HEK293 (cell line): Measurements from ENCODE around the gene PCDH1.
A peak's percentile ranks its signal among the peaks of the same experiment; 100 is the strongest.

Experiments
- CTCF ChIA-PET: fragments of 350-600 bp; formaldehyde crosslinking; extraction: SDS; loops from one replicate; lab custom pipeline; 2021; ENCODE audit warnings: antibody characterized with exemption; lab: Yijun Ruan, JAX
- POLR2A ChIA-PET: fragments of 300-600 bp; formaldehyde crosslinking; extraction: SDS; loops from one replicate; lab custom pipeline; 2020; ENCODE audit warnings: antibody characterized with exemption, inconsistent platforms; lab: Yijun Ruan, JAX
- H3K27ac ChIP-seq: fragments of 200-500 bp; sonication (Bioruptor generic); 2 replicates; pipeline ENCODE4 v1.5.1; 2014; ENCODE audit warnings: low read depth, low read length, control low read depth, inconsistent platforms; ENCODE audit errors: extremely low read depth
- H3K36me3 ChIP-seq, 2 experiments: fragments of 200-500 bp in 1 of 2; sonication (Bioruptor generic) in 1 of 2; 1 replicate in 1 of 2; 2 replicates in 1 of 2; pipeline ENCODE4 v1.5.1; 2014 to 2017; ENCODE audit warnings: inconsistent platforms in 2 of 2, low read length in 2 of 2; ENCODE audit not compliant: control insufficient read depth in 2 of 2, insufficient read depth in 1 of 2
- H3K4me1 ChIP-seq: fragments of 200-500 bp; sonication (Bioruptor generic); 2 replicates; pipeline ENCODE4 v1.5.1; 2014; ENCODE audit warnings: mild to moderate bottlenecking, low read length, inconsistent platforms; ENCODE audit not compliant: control insufficient read depth, insufficient read depth
- H3K4me3 ChIP-seq: 2 replicates; pipeline ENCODE4 v1.5.1; 2011; ENCODE audit warnings: low read depth, mild to moderate bottlenecking, control low read depth, low read length, moderate library complexity
- H3K9me3 ChIP-seq: fragments of 200-500 bp; sonication (Bioruptor generic); 2 replicates; pipeline ENCODE4 v1.5.1; 2014; ENCODE audit warnings: low read depth, low read length, inconsistent platforms; ENCODE audit not compliant: control insufficient read depth, insufficient read depth
- BCL6B ChIP-seq: fragments of 450-650 bp; formaldehyde crosslinking; IDR thresholded peaks from 2 replicates; pipeline ENCODE4 v1.5.1; 2017; ENCODE audit warnings: missing biosample characterization, missing genetic modification characterization
- ELK4 ChIP-seq: IDR thresholded peaks from 2 replicates; pipeline ENCODE4 v1.6.1; 2011; ENCODE audit warnings: mild to moderate bottlenecking, low read depth, low read length, borderline replicate concordance
- PBX3 ChIP-seq: sonication (generic); formaldehyde crosslinking; IDR thresholded peaks from 2 replicates; pipeline ENCODE4 v1.8.1; 2022; ENCODE audit warnings: mild to moderate bottlenecking, moderate library complexity, missing genetic modification reagents
- REPIN1 ChIP-seq: fragments of 450-650 bp; formaldehyde crosslinking; IDR thresholded peaks from 2 replicates; pipeline ENCODE4 v1.5.1; 2017; ENCODE audit warnings: missing biosample characterization, missing genetic modification characterization, low read depth
- REST ChIP-seq: fragments of 450-650 bp; formaldehyde crosslinking; IDR thresholded peaks from 2 replicates; pipeline ENCODE4 v1.5.1; 2016; ENCODE audit warnings: missing biosample characterization, missing genetic modification characterization
- SALL2 ChIP-seq: fragments of 450-650 bp; formaldehyde crosslinking; IDR thresholded peaks from 2 replicates; pipeline ENCODE4 v1.5.0; 2017; ENCODE audit warnings: missing biosample characterization, mild to moderate bottlenecking, missing genetic modification characterization, borderline replicate concordance
- ZBTB17 ChIP-seq: fragments of 450-650 bp; formaldehyde crosslinking; IDR thresholded peaks from 2 replicates; pipeline ENCODE4 v1.5.1; 2016; ENCODE audit warnings: missing biosample characterization, missing genetic modification characterization
- ZBTB48 ChIP-seq: fragments of 450-650 bp; formaldehyde crosslinking; IDR thresholded peaks from 2 replicates; pipeline ENCODE4 v1.5.1; 2016; ENCODE audit warnings: missing biosample characterization, missing genetic modification characterization
- ZBTB7A ChIP-seq: fragments of 450-650 bp; formaldehyde crosslinking; IDR thresholded peaks from 2 replicates; pipeline ENCODE4 v1.5.1; 2016; ENCODE audit warnings: low read depth, missing biosample characterization, missing genetic modification characterization
- ZNF114 ChIP-seq: fragments of 450-650 bp; formaldehyde crosslinking; IDR thresholded peaks from 2 replicates; pipeline ENCODE4 v1.5.0; 2017; ENCODE audit warnings: missing biosample characterization, missing genetic modification characterization
- ZNF211 ChIP-seq: fragments of 450-650 bp; formaldehyde crosslinking; IDR thresholded peaks from 2 replicates; pipeline ENCODE4 v1.5.1; 2016; ENCODE audit warnings: low read depth, missing biosample characterization, missing genetic modification characterization
- ZNF248 ChIP-seq: fragments of 450-650 bp; formaldehyde crosslinking; IDR thresholded peaks from 2 replicates; pipeline ENCODE4 v1.5.1; 2017; ENCODE audit warnings: missing biosample characterization, missing genetic modification characterization
- ZNF292 ChIP-seq: fragments of 450-650 bp; formaldehyde crosslinking; IDR thresholded peaks from 2 replicates; pipeline ENCODE4 v1.5.1; 2016; ENCODE audit warnings: low read depth, missing biosample characterization, missing genetic modification characterization, borderline replicate concordance
- ZNF473 ChIP-seq: fragments of 450-650 bp; formaldehyde crosslinking; IDR thresholded peaks from 2 replicates; pipeline ENCODE4 v1.5.1; 2017; ENCODE audit warnings: missing biosample characterization, missing genetic modification characterization
- ZNF521 ChIP-seq: fragments of 450-650 bp; formaldehyde crosslinking; IDR thresholded peaks from 2 replicates; pipeline ENCODE4 v1.5.1; 2017; ENCODE audit warnings: missing biosample characterization, mild to moderate bottlenecking, missing genetic modification characterization
- ZNF560 ChIP-seq: fragments of 450-650 bp; formaldehyde crosslinking; IDR thresholded peaks from 2 replicates; pipeline ENCODE4 v1.5.1; 2017; ENCODE audit warnings: missing biosample characterization, missing genetic modification characterization, borderline replicate concordance
- ZNF707 ChIP-seq: fragments of 450-650 bp; formaldehyde crosslinking; IDR thresholded peaks from 2 replicates; pipeline ENCODE4 v1.5.1; 2016; ENCODE audit warnings: missing biosample characterization, missing genetic modification characterization
- ZNF747 ChIP-seq: fragments of 450-650 bp; formaldehyde crosslinking; IDR thresholded peaks from 2 replicates; pipeline ENCODE4 v1.5.1; 2016; ENCODE audit warnings: missing biosample characterization, missing genetic modification characterization
- ZNF776 ChIP-seq: fragments of 450-650 bp; formaldehyde crosslinking; IDR thresholded peaks from 2 replicates; pipeline ENCODE4 v1.5.0; 2017; ENCODE audit warnings: missing biosample characterization, missing genetic modification characterization, borderline replicate concordance
- ZSCAN4 ChIP-seq: fragments of 450-650 bp; formaldehyde crosslinking; IDR thresholded peaks from 2 replicates; pipeline ENCODE4 v1.5.1; 2017; ENCODE audit warnings: missing biosample characterization, missing genetic modification characterization

Gene PCDH1

GRCh38 chr5:141809380-141810096 is 68.7 kb downstream of the PCDH1 start:
- CTCF ChIA-PET = interaction anchor here (0.8 to 3.1 kb wide), 4 partner anchors 11 to 107 kb away, joined by 3 to 12 read pairs (median 4); no protein-coding TSS in a partner anchor

GRCh38 chr5:141808857-141809256 is 69.4 kb downstream of the PCDH1 start:
- ChIA-PET CTCF (interaction anchor here (1.1 to 1.6 kb wide), 5 partner anchors 14 to 106 kb away, joined by 3 to 5 read pairs (median 3); no protein-coding TSS in a partner anchor), POLR2A (no interaction called here)
- H3K27ac ChIP-seq = no peak overlapping the region
- H3K4me1 ChIP-seq = no peaks in the 10 kb centered on the region
- H3K4me3 ChIP-seq = no peak overlapping the region
- H3K36me3 ChIP-seq = no peaks in the 10 kb centered on the region
- TF ChIP-seq ZNF292 (tag by site-specific recombination) (no peak), ZBTB17 (tag by site-specific recombination) (peak; percentile 60; the same call in 1 of the 2 replicates)
- H3K9me3 ChIP-seq = no peaks in the 10 kb centered on the region

More at GRCh38 chr5:141809380-141810096, 68.7 kb downstream of the PCDH1 start:
- Histone ChIP-seq H3K36me3 (no peaks in the 10 kb centered on the region), H3K4me3 (no peak overlapping the region), H3K27ac (no peak overlapping the region), H3K9me3 (no peaks in the 10 kb centered on the region), H3K4me1 (no peaks in the 10 kb centered on the region)
- TF ChIP-seq ZBTB48 (tag by site-specific recombination) (no peak), PBX3 (CRISPR knock-in tag) (no peak), ZNF114 (tag by site-specific recombination) (no peak), SALL2 (tag by site-specific recombination) (no peak), ZNF211 (tag by site-specific recombination) (no peak), ZNF521 (no peak), ZBTB7A (no peak), BCL6B (tag by site-specific recombination) (no peak), ZNF473 (tag by site-specific recombination) (no peak), ZNF248 (tag by site-specific recombination) (no peak), REPIN1 (tag by site-specific recombination) (no peak), ZNF776 (tag by site-specific recombination) (no peak), ELK4 (no peak), ZNF747 (tag by site-specific recombination) (no peak), ZNF707 (tag by site-specific recombination) (no peak)
- POLR2A ChIA-PET = no interaction called here

GRCh38 chr5:141807732-141808131 is 70.5 kb downstream of the PCDH1 start:
- CTCF ChIA-PET = interaction anchor here (0.6 to 1.4 kb wide), 7 partner anchors 14 to 153 kb away, joined by 3 to 6 read pairs (median 3); no protein-coding TSS in a partner anchor
- TF ChIP-seq ZNF560 (tag by site-specific recombination) (no peak), ZNF473 (tag by site-specific recombination) (no peak), BCL6B (tag by site-specific recombination) (no peak), ZSCAN4 (tag by site-specific recombination) (0 out of 2 replicates have a peak, but pooled peaks have one; percentile 26), REST (no peak)

More at GRCh38 chr5:141807732-141808131, 70.5 kb downstream of the PCDH1 start:
- Histone ChIP-seq H3K4me1 (no peaks in the 10 kb centered on the region), H3K4me3 (no peak overlapping the region), H3K36me3 (no peaks in the 10 kb centered on the region), H3K9me3 (no peaks in the 10 kb centered on the region), H3K27ac (no peak overlapping the region)
- POLR2A ChIA-PET = interaction anchor here (0.6 kb wide), 1 partner anchor 559 kb away, joined by 7 read pairs; no protein-coding TSS in a partner anchor
